HepG2 (cell line): ENCODE measurements around the gene RIT2. TPM values are rescaled to one million over a fixed set of nuclear protein-coding genes. Genes with fewer than 3 reads are reported as not detected.

Source experiments
- ATAC-seq: fragments of 200-7000 bp; cut with Tn5 transposase; 3 replicates; pipeline ENCODE4 v1.9.1; 2020; ENCODE audit warnings: mild to moderate bottlenecking, moderate library complexity
- BruUV-seq: library from RNA; stranded (reverse); fragments of 400-500 nt; replicated peaks from 2 replicates; lab custom pipeline; 2021; lab: Mats Ljungman, UMichigan
- CTCF ChIA-PET: fragments of 300-600 bp; formaldehyde crosslinking; extraction: SDS; loops from one replicate; lab custom pipeline; 2021; ENCODE audit warnings: low total read pairs, inconsistent platforms, low intra/inter-chr PET ratio; lab: Yijun Ruan, JAX
- POLR2A ChIA-PET: fragments of 350-600 bp; sonication (Branson Sonifier 250); formaldehyde crosslinking; loops from one replicate; lab custom pipeline; 2020; ENCODE audit warnings: antibody characterized with exemption, inconsistent platforms; lab: Yijun Ruan, JAX
- DNase-seq: peaks from one replicate; pipeline ENCODE4 v3.0.0-alpha.2; 2015; ENCODE audit warnings: low spot score
- FAIRE-seq: peaks from 3 replicates; lab custom pipeline; 2011; peaks lifted over from hg19 to GRCh38; lab: Jason Lieb, UNC
- H2AFZ ChIP-seq: one replicate; pipeline ENCODE4 v1.6.1; 2011; ENCODE audit warnings: low read length, inconsistent platforms
- H3K27ac ChIP-seq: fragments of 300-600 bp; 3 replicates; pipeline ENCODE4 v1.8.0; 2011; ENCODE audit warnings: mixed run types, mild to moderate bottlenecking, mixed read lengths, low read length, inconsistent platforms; ENCODE audit not compliant: insufficient read depth; ENCODE audit errors: extremely low read length
- H3K27me3 ChIP-seq, 2 experiments: fragments of 200-600 bp in 1 of 2; 2 replicates in 1 of 2; 3 replicates in 1 of 2; pipeline versions ENCODE4 v1.6.0 to v1.8.0; 2011; ENCODE audit warnings: low read length in 2 of 2, mild to moderate bottlenecking in 2 of 2, moderate library complexity in 2 of 2, inconsistent platforms in 1 of 2; ENCODE audit not compliant: insufficient read depth in 2 of 2, control insufficient read depth in 1 of 2
- H3K36me3 ChIP-seq, 2 experiments: fragments of 200-600 bp in 1 of 2; replicated peaks in 1 of 2; 2 replicates in 1 of 2; 3 replicates in 1 of 2; pipeline versions ENCODE4 v1.5.1 to v1.8.0; 2011; ENCODE audit warnings: low read length in 2 of 2, inconsistent platforms in 1 of 2; ENCODE audit not compliant: insufficient read depth in 2 of 2, control insufficient read depth in 1 of 2
- H3K4me1 ChIP-seq: 2 replicates; pipeline ENCODE4 v1.5.1; 2012; ENCODE audit warnings: low read length, inconsistent platforms; ENCODE audit not compliant: insufficient read depth
- H3K4me2 ChIP-seq: 2 replicates; pipeline ENCODE4 v1.6.0; 2011; ENCODE audit warnings: low read depth, low read length, inconsistent platforms
- H3K4me3 ChIP-seq, 3 experiments: fragments of 200-600 bp in 1 of 3; sonication (generic), shearing (Covaris generic) in 1 of 3; replicated peaks in 1 of 3; 2 replicates each; pipeline ENCODE4 v1.5.1; 2011 to 2016; ENCODE audit warnings: low read length in 3 of 3, inconsistent platforms in 2 of 3, low read depth in 2 of 3, mild to moderate bottlenecking in 2 of 3, control low read depth in 1 of 3, mixed read lengths in 1 of 3; ENCODE audit not compliant: insufficient read depth in 1 of 3
- H3K79me2 ChIP-seq: one replicate; pipeline ENCODE4 v1.6.1; 2011; ENCODE audit warnings: low read length, inconsistent platforms; ENCODE audit not compliant: insufficient read depth
- H3K9ac ChIP-seq: 2 replicates; pipeline ENCODE4 v1.6.0; 2011; ENCODE audit warnings: mild to moderate bottlenecking, low read depth, low read length, inconsistent platforms; ENCODE audit not compliant: insufficient read depth
- H3K9me3 ChIP-seq: 2 replicates; pipeline ENCODE4 v1.5.1; 2012; ENCODE audit warnings: mild to moderate bottlenecking, low read length
- H4K20me1 ChIP-seq: 2 replicates; pipeline ENCODE4 v1.6.0; 2011; ENCODE audit warnings: inconsistent platforms, mild to moderate bottlenecking, low read length, moderate library complexity; ENCODE audit not compliant: insufficient read depth
- BORCS8-MEF2B ChIP-seq: sonication (generic); formaldehyde crosslinking; IDR thresholded peaks from 2 replicates; pipeline ENCODE4 v1.8.0; 2022; ENCODE audit warnings: mild to moderate bottlenecking, missing genetic modification reagents
- CERS6 ChIP-seq: sonication (generic); formaldehyde crosslinking; IDR thresholded peaks from 2 replicates; pipeline ENCODE4 v1.5.0; 2020; ENCODE audit warnings: missing genetic modification reagents
- DBP ChIP-seq: sonication (generic); formaldehyde crosslinking; IDR thresholded peaks from 2 replicates; pipeline ENCODE4 v1.4.0; 2020; ENCODE audit warnings: missing genetic modification reagents; ENCODE audit errors: not compliant biosample characterization
- GLMP ChIP-seq: sonication (generic); formaldehyde crosslinking; IDR thresholded peaks from 2 replicates; pipeline ENCODE4 v1.9.0; 2021; ENCODE audit warnings: missing genetic modification reagents, mild to moderate bottlenecking, borderline replicate concordance
- IKZF1 ChIP-seq: fragments of 450-650 bp; IDR thresholded peaks from 2 replicates; pipeline ENCODE4 v1.7.1; 2016
- JUNB ChIP-seq: sonication (generic); formaldehyde crosslinking; IDR thresholded peaks from 2 replicates; pipeline ENCODE4 v1.8.0; 2022; ENCODE audit warnings: missing genetic modification reagents, mild to moderate bottlenecking, borderline replicate concordance
- POLR2AphosphoS2 ChIP-seq: IDR thresholded peaks from 2 replicates; pipeline ENCODE4 v1.6.1; 2011; ENCODE audit warnings: low read depth, low read length, improper control_type of control experiment
- RARG ChIP-seq: sonication (generic); formaldehyde crosslinking; IDR thresholded peaks from 2 replicates; pipeline ENCODE4 v1.4.0; 2020; ENCODE audit warnings: low read depth, mild to moderate bottlenecking, missing genetic modification reagents
- ZBTB10 ChIP-seq: sonication (generic); formaldehyde crosslinking; IDR thresholded peaks from 2 replicates; pipeline ENCODE4 v1.4.0; 2020; ENCODE audit warnings: missing genetic modification reagents, borderline replicate concordance
- ZKSCAN1 ChIP-seq: fragments of 150-350 bp; IDR thresholded peaks from 2 replicates; pipeline ENCODE4 v1.6.1; 2014; ENCODE audit warnings: low read length
- ZNF3 ChIP-seq: IDR thresholded peaks from 2 replicates; pipeline ENCODE4 v1.7.0; 2017; ENCODE audit warnings: inconsistent platforms
- ZNF350 ChIP-seq: sonication (generic); formaldehyde crosslinking; IDR thresholded peaks from 2 replicates; pipeline ENCODE4 v1.4.0; 2020; ENCODE audit warnings: mild to moderate bottlenecking, low read depth, missing genetic modification reagents, borderline replicate concordance
- ZNF382 ChIP-seq: sonication (generic); formaldehyde crosslinking; IDR thresholded peaks from 2 replicates; pipeline ENCODE4 v1.5.0; 2020; ENCODE audit warnings: missing genetic modification reagents, mild to moderate bottlenecking, borderline replicate concordance
- ZNF615 ChIP-seq: sonication (generic); formaldehyde crosslinking; IDR thresholded peaks from 2 replicates; pipeline ENCODE4 v1.5.0; 2020; ENCODE audit warnings: mild to moderate bottlenecking, missing genetic modification reagents, borderline replicate concordance
- WGBS: methylation state at CpG from one replicate; pipeline ENCODE4 v1.1.6; 2017; ENCODE audit warnings: low lambda C conversion rate; 5-methylcytosine and 5-hydroxymethylcytosine counted together
- in situ Hi-C: cut with HindIII; loops from 2 replicates; pipeline ENCODE4 v1.10.0; 2017; ENCODE audit warnings: low pct_unique_long_range_greater_than_20kb; ENCODE audit not compliant: extremely low pct_ligation_motif_present
- intact Hi-C: fragments of 100-400 bp; cut with micrococcal nuclease; formaldehyde crosslinking; loops from one replicate; pipeline ENCODE4 v1.10.0; 2022; ENCODE audit not compliant: unreplicated experiment
- polyA plus RNA-seq, 8 experiments: library from polyadenylated mRNA; depleted of rRNA in 3 of 8; stranded (reverse) in 7 of 8; unstranded in 1 of 8; fragments of >200 nt; fragmentation: Illumina TruSeq in 4 of 8; extraction: Trizol in 4 of 8; gene quantifications; 2 replicates each; pipeline versions ENCODE4 v1.2.1 to v1.2.3, GENCODE V29; 2011 to 2016; ENCODE audit warnings: low read depth in 4 of 8, missing spikeins in 1 of 8, mixed read lengths in 1 of 8; ENCODE audit not compliant: insufficient read depth in 1 of 8
- total RNA-seq, 5 experiments: library from RNA; depleted of rRNA; stranded (reverse); fragments of >200 nt; fragmentation: Illumina TruSeq; extraction: Trizol; gene quantifications; 2 replicates each; pipeline ENCODE4 v1.2.3, GENCODE V29; 2016; ENCODE audit warnings: low read depth in 1 of 5

RIT2 gene
- total and polyA plus RNA-seq, 2 of the 13 experiments (the other 11 are each of a cell fraction or from before 2014, with no cell fraction given): not detected

- H3K9me3 ChIP-seq: no peaks in the 10 kb centered on the region
- H3K4me1 ChIP-seq: no peaks in the 10 kb centered on the region
- ATAC-seq: no peak
- intact Hi-C loops (no loop called here), in situ Hi-C loops (no loop called here)
- TF ChIP-seq ZNF350: no peak
- no peak for TF ChIP-seq JUNB (CRISPR knock-in tag)
- no peak for TF ChIP-seq IKZF1
- no peak for TF ChIP-seq GLMP (CRISPR knock-in tag)
- TF ChIP-seq POLR2AphosphoS2: no peak
- no peak for TF ChIP-seq BORCS8-MEF2B (CRISPR knock-in tag)
- no peak for TF ChIP-seq DBP
- no peak for TF ChIP-seq ZNF3 (CRISPR knock-in tag)
- no peak for TF ChIP-seq ZBTB10 (CRISPR knock-in tag)
- TF ChIP-seq ZNF382 (CRISPR knock-in tag): no peak
- no peak for TF ChIP-seq RARG (CRISPR knock-in tag)
- no peak for TF ChIP-seq CERS6 (CRISPR knock-in tag)
- TF ChIP-seq ZNF615 (CRISPR knock-in tag): no peak
- TF ChIP-seq ZKSCAN1: no peak
- no peaks in the 10 kb centered on the region for H4K20me1 ChIP-seq
- POLR2A ChIA-PET: no interaction called here
- no peak overlapping the region for H3K27ac ChIP-seq
- BruUV-seq: no TSS peak
- no peak overlapping the region for H2AFZ ChIP-seq
- DNase-seq: no peak
- no peak overlapping the region for H3K4me2 ChIP-seq
- 35% methylated on average over 4 of the region's 4 CpGs for WGBS
- H3K9ac ChIP-seq: no peak overlapping the region
- no peaks in the 10 kb centered on the region for H3K36me3 ChIP-seq
- CTCF ChIA-PET: no interaction called here
- FAIRE-seq: no peak
- H3K27me3 ChIP-seq: no peaks in the 10 kb centered on the region
- H3K79me2 ChIP-seq: no peaks in the 10 kb centered on the region
- H3K4me3 ChIP-seq: no peak overlapping the region
Measured at GRCh38 chr18:42821492-42821891, 294.0 kb downstream of the RIT2 start.
